ENCODE measurements around the gene GRIK4. TPM values are rescaled to one million over a fixed set of nuclear protein-coding genes. Genes with fewer than 3 reads are reported as not detected.

The GRIK4 gene
- total RNA-seq, 1 donor from 2014 or later = not detected

DNA sequence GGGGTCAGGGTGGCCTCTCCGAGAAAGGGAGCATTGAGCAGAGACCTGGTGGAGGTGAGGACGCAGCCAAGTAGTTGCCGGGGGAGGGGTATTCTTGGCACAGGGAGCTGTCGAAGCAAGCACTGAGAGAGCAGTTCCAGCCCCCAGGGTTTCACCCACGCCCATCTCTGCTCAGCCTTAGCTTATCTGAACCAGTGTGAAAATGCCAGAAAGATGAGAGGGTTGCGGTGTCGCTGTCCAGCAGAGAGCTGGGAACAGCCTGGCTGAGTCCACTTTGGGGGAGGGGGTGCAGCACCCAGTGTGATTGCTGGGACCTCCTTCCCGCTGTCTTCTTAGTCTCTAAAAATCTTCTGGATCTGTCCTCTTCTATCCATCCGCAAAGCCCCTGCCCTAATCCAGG, 389.1 kb downstream of the GRIK4 start:
- Histone ChIP-seq H3K4me3 (no peak overlapping the region), H3K9me3 (no peaks in the 10 kb centered on the region), H3K36me3 (no peaks in the 10 kb centered on the region), H3K4me1 (no peaks in the 10 kb centered on the region), H3K27ac (no peak overlapping the region), H3K27me3 (no peaks in the 10 kb centered on the region)
- TF ChIP-seq, protein P1, sequence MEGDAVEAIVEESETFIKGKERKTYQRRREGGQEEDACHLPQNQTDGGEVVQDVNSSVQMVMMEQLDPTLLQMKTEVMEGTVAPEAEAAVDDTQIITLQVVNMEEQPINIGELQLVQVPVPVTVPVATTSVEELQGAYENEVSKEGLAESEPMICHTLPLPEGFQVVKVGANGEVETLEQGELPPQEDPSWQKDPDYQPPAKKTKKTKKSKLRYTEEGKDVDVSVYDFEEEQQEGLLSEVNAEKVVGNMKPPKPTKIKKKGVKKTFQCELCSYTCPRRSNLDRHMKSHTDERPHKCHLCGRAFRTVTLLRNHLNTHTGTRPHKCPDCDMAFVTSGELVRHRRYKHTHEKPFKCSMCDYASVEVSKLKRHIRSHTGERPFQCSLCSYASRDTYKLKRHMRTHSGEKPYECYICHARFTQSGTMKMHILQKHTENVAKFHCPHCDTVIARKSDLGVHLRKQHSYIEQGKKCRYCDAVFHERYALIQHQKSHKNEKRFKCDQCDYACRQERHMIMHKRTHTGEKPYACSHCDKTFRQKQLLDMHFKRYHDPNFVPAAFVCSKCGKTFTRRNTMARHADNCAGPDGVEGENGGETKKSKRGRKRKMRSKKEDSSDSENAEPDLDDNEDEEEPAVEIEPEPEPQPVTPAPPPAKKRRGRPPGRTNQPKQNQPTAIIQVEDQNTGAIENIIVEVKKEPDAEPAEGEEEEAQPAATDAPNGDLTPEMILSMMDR (IDR thresholded peaks at IDR 0.05) = no peak
- intact Hi-C loops (cut with DNase I) = no loop called here
- no peak for DNase-seq (ENCODE audit: low spot score in 2 of 2)

DNA sequence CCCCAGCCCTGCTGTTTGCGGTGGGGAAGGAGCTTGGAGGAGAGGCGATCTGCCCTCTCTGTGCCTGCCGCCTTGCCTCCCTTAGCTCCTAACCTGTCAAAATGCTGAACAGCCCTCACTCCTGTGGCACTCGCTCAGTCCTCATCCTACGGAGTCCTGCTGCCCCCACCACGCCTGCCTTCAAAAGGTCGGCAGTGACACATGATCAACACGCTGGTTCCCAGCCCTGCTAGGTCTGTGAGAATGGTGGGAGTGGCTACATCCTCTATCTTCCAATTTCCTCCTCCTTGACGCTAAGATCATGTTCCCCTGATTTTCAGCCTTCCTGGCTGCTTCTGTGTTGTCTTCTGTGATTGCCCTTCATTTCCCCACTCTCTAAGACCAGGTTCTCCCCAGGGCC, 392.1 kb downstream of the GRIK4 start:
- no peak for DNase-seq (ENCODE audit: low spot score in 2 of 2)
- no peaks in the 10 kb centered on the region for H3K27me3 ChIP-seq

DNA sequence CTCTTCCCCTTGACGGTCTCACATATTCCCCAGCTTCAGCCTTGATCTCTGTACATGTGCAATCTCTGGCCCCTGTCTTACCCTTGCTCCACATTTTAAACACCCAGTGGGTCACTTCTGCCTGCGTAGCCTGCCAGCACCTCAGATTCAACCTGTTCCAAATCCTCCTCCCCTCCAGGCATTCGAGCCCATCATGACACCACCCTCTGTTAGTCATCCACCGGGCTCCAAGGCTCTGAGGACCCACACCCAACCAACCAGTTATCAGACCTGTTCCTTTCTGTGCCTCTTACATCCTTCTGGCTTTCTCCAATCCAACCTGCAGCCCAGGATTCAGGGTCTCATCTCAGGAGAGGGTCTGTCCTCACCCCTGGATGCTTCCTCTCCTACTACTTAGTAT, 392.6 kb downstream of the GRIK4 start:
- Histone ChIP-seq H3K27me3 (no peaks in the 10 kb centered on the region), H3K36me3 (no peaks in the 10 kb centered on the region), H3K4me1 (no peaks in the 10 kb centered on the region), H3K9me3 (no peaks in the 10 kb centered on the region), H3K27ac (no peak overlapping the region), H3K4me3 (no peak overlapping the region)
- TF ChIP-seq, protein P1 (IDR thresholded peaks at IDR 0.05) = no peak
- DNase-seq (ENCODE audit: low spot score in 2 of 2) = no peak
- intact Hi-C loops (cut with DNase I) = no loop called here

More for the DNA sequence above, 392.1 kb downstream of the GRIK4 start:
- Histone ChIP-seq H3K9me3 (no peaks in the 10 kb centered on the region), H3K4me3 (no peak overlapping the region), H3K36me3 (no peaks in the 10 kb centered on the region), H3K4me1 (no peaks in the 10 kb centered on the region), H3K27ac (no peak overlapping the region)
- intact Hi-C loops (cut with DNase I) = no loop called here
- TF ChIP-seq, protein P1 (IDR thresholded peaks at IDR 0.05) = no peak

DNA sequence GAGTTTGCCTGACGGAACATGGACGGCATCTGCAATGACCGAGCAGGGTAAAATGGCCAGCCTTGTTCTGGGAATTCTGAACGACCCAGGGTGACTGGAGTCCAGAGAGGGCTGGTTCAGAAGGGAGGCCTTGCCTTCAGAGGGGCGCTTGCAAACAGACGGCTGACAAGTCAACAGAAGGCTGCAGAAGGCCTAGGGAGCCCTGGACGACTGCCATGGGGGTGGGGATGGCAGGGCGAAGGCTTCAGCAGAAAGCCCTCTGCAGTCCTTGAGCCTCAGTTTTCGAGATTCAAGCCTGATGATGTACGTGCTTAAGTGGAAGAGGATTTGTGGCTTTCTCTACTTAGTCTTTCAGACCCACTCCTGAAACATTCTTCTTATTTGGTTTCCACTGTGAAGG, 395.2 kb downstream of the GRIK4 start:
- Histone ChIP-seq H3K27ac (no peak overlapping the region), H3K9me3 (no peaks in the 10 kb centered on the region), H3K4me1 (no peaks in the 10 kb centered on the region), H3K36me3 (no peaks in the 10 kb centered on the region), H3K4me3 (no peak overlapping the region), H3K27me3 (no peaks in the 10 kb centered on the region)
- no peak for DNase-seq (ENCODE audit: low spot score in 2 of 2)
- intact Hi-C loops (cut with DNase I) = no loop called here
- TF ChIP-seq, protein P1 (IDR thresholded peaks at IDR 0.05) = no peak

DNA sequence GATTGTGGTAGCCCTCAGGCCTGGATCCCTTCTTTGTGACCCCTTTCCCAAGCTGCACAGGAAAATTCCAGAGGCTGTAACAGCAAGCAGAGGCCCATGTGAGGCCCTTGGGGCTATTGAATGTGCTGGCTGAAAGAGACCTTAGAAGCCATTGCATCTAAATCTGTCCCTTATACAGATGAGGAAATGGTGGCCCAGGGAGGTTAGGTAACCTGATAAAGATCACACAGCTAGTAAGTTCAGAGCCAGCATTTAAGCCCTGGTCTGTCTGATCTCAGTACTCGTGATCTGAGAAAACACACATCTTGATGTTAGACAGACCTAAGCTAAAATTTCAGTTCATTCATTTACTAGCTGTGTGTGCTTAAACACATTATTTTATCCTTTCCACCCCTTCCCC, 396.4 kb downstream of the GRIK4 start:
- Histone ChIP-seq H3K4me3 (no peak overlapping the region), H3K27ac (no peak overlapping the region), H3K9me3 (no peaks in the 10 kb centered on the region), H3K27me3 (no peaks in the 10 kb centered on the region), H3K4me1 (no peaks in the 10 kb centered on the region), H3K36me3 (no peaks in the 10 kb centered on the region)
- no peak for DNase-seq (ENCODE audit: low spot score in 2 of 2)
- TF ChIP-seq, protein P1 (IDR thresholded peaks at IDR 0.05) = no peak
- intact Hi-C loops (cut with DNase I) = no loop called here
